HepG2 (cell line): ENCODE measurements around the gene EPHA10. TPM values are rescaled to one million over a fixed set of nuclear protein-coding genes. Genes with fewer than 3 reads are reported as not detected.

Source experiments
- CSRNP2 ChIP-seq: sonication (generic); formaldehyde crosslinking; conservative IDR thresholded peaks from 2 replicates; pipeline ENCODE4 v1.8.0; 2022; ENCODE audit warnings: low read depth, missing genetic modification reagents
- DDIT3 ChIP-seq: sonication (generic); formaldehyde crosslinking; IDR thresholded peaks from 2 replicates; pipeline ENCODE4 v1.4.0; 2020; ENCODE audit warnings: mild to moderate bottlenecking, missing genetic modification reagents
- KIAA2018 ChIP-seq: sonication (generic); formaldehyde crosslinking; IDR thresholded peaks from 2 replicates; pipeline ENCODE4 v1.5.0; 2020; ENCODE audit warnings: mild to moderate bottlenecking, missing genetic modification reagents, borderline replicate concordance
- NR0B2 ChIP-seq: sonication (generic); formaldehyde crosslinking; IDR thresholded peaks from 2 replicates; pipeline ENCODE4 v1.4.0; 2020; ENCODE audit warnings: mild to moderate bottlenecking, missing genetic modification reagents
- REST ChIP-seq, 2 experiments: IDR thresholded peaks; 2 replicates each; pipeline ENCODE4 v1.6.1; 2011 to 2012; ENCODE audit warnings: low read length in 2 of 2, borderline replicate concordance in 1 of 2, low read depth in 1 of 2, mild to moderate bottlenecking in 1 of 2, moderate library complexity in 1 of 2
- SNAI1 ChIP-seq: sonication (generic); formaldehyde crosslinking; IDR thresholded peaks from 2 replicates; pipeline ENCODE4 v1.5.0; 2020; ENCODE audit warnings: mild to moderate bottlenecking, missing genetic modification reagents, borderline replicate concordance
- ZFP36L1 ChIP-seq: sonication (generic); formaldehyde crosslinking; IDR thresholded peaks from 2 replicates; pipeline ENCODE4 v1.8.0; 2022; ENCODE audit warnings: mild to moderate bottlenecking, missing genetic modification reagents, moderate library complexity
- ZIK1 ChIP-seq: sonication (generic); formaldehyde crosslinking; IDR thresholded peaks from 2 replicates; pipeline ENCODE4 v1.5.0; 2020; ENCODE audit warnings: mild to moderate bottlenecking, low read depth, missing genetic modification reagents, borderline replicate concordance
- ZNF430 ChIP-seq: sonication (generic); formaldehyde crosslinking; IDR thresholded peaks from 2 replicates; pipeline ENCODE4 v1.9.0; 2021; ENCODE audit warnings: mild to moderate bottlenecking, missing genetic modification reagents
- ZNF660 ChIP-seq: sonication (generic); formaldehyde crosslinking; IDR thresholded peaks from 2 replicates; pipeline ENCODE4 v1.5.1; 2020; ENCODE audit warnings: mild to moderate bottlenecking, low read depth, missing genetic modification reagents, borderline replicate concordance
- ZNF790 ChIP-seq: sonication (generic); formaldehyde crosslinking; IDR thresholded peaks from 2 replicates; pipeline ENCODE4 v1.8.0; 2022; ENCODE audit warnings: missing genetic modification reagents, mild to moderate bottlenecking, borderline replicate concordance
- polyA plus RNA-seq, 8 experiments: library from polyadenylated mRNA; depleted of rRNA in 3 of 8; stranded (reverse) in 7 of 8; unstranded in 1 of 8; fragments of >200 nt; fragmentation: Illumina TruSeq in 4 of 8; extraction: Trizol in 4 of 8; gene quantifications; 2 replicates each; pipeline versions ENCODE4 v1.2.1 to v1.2.3, GENCODE V29; 2011 to 2016; ENCODE audit warnings: low read depth in 4 of 8, missing spikeins in 1 of 8, mixed read lengths in 1 of 8; ENCODE audit not compliant: insufficient read depth in 1 of 8
- total RNA-seq, 5 experiments: library from RNA; depleted of rRNA; stranded (reverse); fragments of >200 nt; fragmentation: Illumina TruSeq; extraction: Trizol; gene quantifications; 2 replicates each; pipeline ENCODE4 v1.2.3, GENCODE V29; 2016; ENCODE audit warnings: low read depth in 1 of 5

Gene EPHA10
- total and polyA plus RNA-seq, 2 of the 13 experiments (the other 11 are each of a cell fraction or from before 2014, with no cell fraction given): 0.11 to 0.58 TPM

- no peak for TF ChIP-seq KIAA2018 (CRISPR knock-in tag)
- no peak for TF ChIP-seq NR0B2
- TF ChIP-seq DDIT3 (CRISPR knock-in tag): no peak
- TF ChIP-seq ZFP36L1 (CRISPR knock-in tag): no peak
- no peak for TF ChIP-seq SNAI1
- TF ChIP-seq ZNF660 (CRISPR knock-in tag): no peak
- no peak for TF ChIP-seq ZNF790 (CRISPR knock-in tag)
- TF ChIP-seq ZIK1 (CRISPR knock-in tag): no peak
- no peak for TF ChIP-seq REST (IDR thresholded peaks at IDR 0.05; ENCODE audit: borderline replicate concordance in 1 of 2, low read depth in 1 of 2, low read length in 2 of 2)
- no peak for TF ChIP-seq CSRNP2 (CRISPR knock-in tag)
- TF ChIP-seq ZNF430 (CRISPR knock-in tag): no peak
Measured at GRCh38 chr1:37807555-37808368, 42.8 kb upstream of the EPHA10 start, which contains the start of the genes C1orf122 and YRDC (continued).
